Panc1 (cell line): Measurements from ENCODE around the gene DLGAP1. TPM values are rescaled to one million over a fixed set of nuclear protein-coding genes. Genes with fewer than 3 reads are reported as not detected.

Experiments used
- ATAC-seq: fragments of 200-7000 bp; cut with Tn5 transposase; 2 replicates; pipeline ENCODE4 v1.9.1; 2020; ENCODE audit warnings: mild to moderate bottlenecking, moderate library complexity
- BruUV-seq: library from RNA; stranded (reverse); fragments of 400-500 nt; replicated peaks from 2 replicates; lab custom pipeline; 2021; lab: Mats Ljungman, UMichigan
- CTCF ChIA-PET: fragments of 300-600 bp; sonication (Branson Sonifier 250); formaldehyde crosslinking; loops from one replicate; lab custom pipeline; 2022; ENCODE audit warnings: antibody characterized with exemption; lab: Charles Lee
- POLR2A ChIA-PET: fragments of 300-600 bp; sonication (Branson Sonifier 250); formaldehyde crosslinking; loops from one replicate; lab custom pipeline; 2022; ENCODE audit warnings: antibody characterized with exemption; lab: Charles Lee
- DNase-seq: peaks from one replicate; pipeline ENCODE4 v3.0.0-alpha.2; 2010; ENCODE audit warnings: low read depth, low spot score
- H3K27ac ChIP-seq: 2 replicates; pipeline ENCODE4 v1.5.1; 2011; ENCODE audit warnings: mild to moderate bottlenecking, low read length, inconsistent platforms
- H3K27me3 ChIP-seq: fragments of 200-500 bp; sonication (Bioruptor generic); 2 replicates; pipeline ENCODE4 v1.6.0; 2014; ENCODE audit warnings: low read length, inconsistent platforms; ENCODE audit not compliant: control insufficient read depth, insufficient read depth
- H3K36me3 ChIP-seq: fragments of 200-500 bp; sonication (Bioruptor generic); 2 replicates; pipeline ENCODE4 v1.5.1; 2014; ENCODE audit warnings: inconsistent platforms, mild to moderate bottlenecking, low read length, moderate library complexity; ENCODE audit not compliant: control insufficient read depth, insufficient read depth
- H3K4me1 ChIP-seq: 2 replicates; pipeline ENCODE4 v1.5.1; 2011; ENCODE audit warnings: inconsistent platforms, mild to moderate bottlenecking, low read length, moderate library complexity; ENCODE audit not compliant: control insufficient read depth, insufficient read depth
- H3K4me3 ChIP-seq, 2 experiments: 2 replicates each; pipeline ENCODE4 v1.5.1; 2011 to 2012; ENCODE audit warnings: low read depth in 2 of 2, low read length in 2 of 2, mild to moderate bottlenecking in 2 of 2, inconsistent platforms in 1 of 2, moderate library complexity in 1 of 2
- H3K9me3 ChIP-seq: fragments of 200-500 bp; sonication (Bioruptor generic); 2 replicates; pipeline ENCODE4 v1.5.1; 2014; ENCODE audit warnings: low read depth, mild to moderate bottlenecking, inconsistent platforms, low read length, moderate library complexity; ENCODE audit not compliant: control insufficient read depth, insufficient read depth
- POLR2AphosphoS5 ChIP-seq: IDR thresholded peaks from 2 replicates; pipeline ENCODE4 v1.6.1; 2012; ENCODE audit warnings: mild to moderate bottlenecking, low read depth, low read length, moderate library complexity
- SIN3A ChIP-seq: IDR thresholded peaks from 2 replicates; pipeline ENCODE4 v1.6.1; 2012; ENCODE audit warnings: low read depth, mild to moderate bottlenecking, low read length, moderate library complexity, borderline replicate concordance; ENCODE audit not compliant: insufficient read depth
- TCF7L2 ChIP-seq: IDR thresholded peaks from 2 replicates; pipeline ENCODE4 v1.6.1; 2011; ENCODE audit warnings: mild to moderate bottlenecking, low read depth, low read length, inconsistent platforms
- in situ Hi-C: cut with HindIII; loops from 2 replicates; pipeline ENCODE4 v1.10.0; 2016; ENCODE audit warnings: low sequenced_read_pairs, low pct_unique_long_range_greater_than_20kb
- intact Hi-C: fragments of 100-400 bp; cut with micrococcal nuclease; formaldehyde crosslinking; loops from one replicate; pipeline ENCODE4 v1.10.0; 2022; ENCODE audit not compliant: unreplicated experiment
- total RNA-seq: library from RNA; stranded (reverse); gene quantifications from one replicate; pipeline ENCODE4 v1.2.1, GENCODE V29; 2021; ENCODE audit not compliant: unreplicated experiment
- TF ChIP-seq, protein P1 (sequence below): fragments of 450-650 bp; IDR thresholded peaks from 2 replicates; pipeline ENCODE4 v1.5.1; 2017; ENCODE audit warnings: mild to moderate bottlenecking
- TF ChIP-seq, protein P2 (sequence below), 2 experiments: IDR thresholded peaks; 2 replicates each; pipeline ENCODE4 v1.6.1; 2011 to 2012; ENCODE audit warnings: low read depth in 2 of 2, control low read depth in 1 of 2, low read length in 1 of 2, mild to moderate bottlenecking in 1 of 2, moderate library complexity in 1 of 2; ENCODE audit not compliant: insufficient read depth in 1 of 2

Gene DLGAP1
- total RNA-seq, 1 experiment from 2014 or later, result 1.8 TPM

DNA sequence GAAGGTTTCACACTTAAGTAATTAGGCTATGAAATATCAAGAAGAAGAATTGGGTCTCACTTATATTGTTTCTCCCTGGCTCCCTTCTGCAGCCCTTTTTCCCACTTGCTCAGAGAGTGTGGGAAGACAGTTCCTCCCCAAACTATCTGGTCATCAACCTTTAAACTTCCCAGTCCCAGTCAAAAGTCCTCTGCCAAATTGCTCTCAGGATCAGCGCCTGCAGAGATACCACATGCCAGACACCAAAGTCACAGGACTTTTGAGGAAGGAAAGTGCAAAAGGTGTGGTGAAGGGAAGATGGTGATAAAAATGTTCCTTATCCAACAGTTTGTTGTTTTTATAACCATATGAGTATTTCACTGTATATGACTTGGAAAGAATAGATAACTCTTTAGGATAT, 51.3 kb downstream of the DLGAP1 start:
- BruUV-seq, result no TSS peak
- CTCF ChIA-PET, result no interaction called here
- POLR2A ChIA-PET, result no interaction called here
- no peaks in the 10 kb centered on the region for H3K9me3 ChIP-seq
- H3K4me1 ChIP-seq, result no peaks in the 10 kb centered on the region; the same call in 1 of the 2 replicates
- in situ Hi-C loops, result no loop called here
- no peak for TF ChIP-seq POLR2AphosphoS5
- TF ChIP-seq, protein P1, sequence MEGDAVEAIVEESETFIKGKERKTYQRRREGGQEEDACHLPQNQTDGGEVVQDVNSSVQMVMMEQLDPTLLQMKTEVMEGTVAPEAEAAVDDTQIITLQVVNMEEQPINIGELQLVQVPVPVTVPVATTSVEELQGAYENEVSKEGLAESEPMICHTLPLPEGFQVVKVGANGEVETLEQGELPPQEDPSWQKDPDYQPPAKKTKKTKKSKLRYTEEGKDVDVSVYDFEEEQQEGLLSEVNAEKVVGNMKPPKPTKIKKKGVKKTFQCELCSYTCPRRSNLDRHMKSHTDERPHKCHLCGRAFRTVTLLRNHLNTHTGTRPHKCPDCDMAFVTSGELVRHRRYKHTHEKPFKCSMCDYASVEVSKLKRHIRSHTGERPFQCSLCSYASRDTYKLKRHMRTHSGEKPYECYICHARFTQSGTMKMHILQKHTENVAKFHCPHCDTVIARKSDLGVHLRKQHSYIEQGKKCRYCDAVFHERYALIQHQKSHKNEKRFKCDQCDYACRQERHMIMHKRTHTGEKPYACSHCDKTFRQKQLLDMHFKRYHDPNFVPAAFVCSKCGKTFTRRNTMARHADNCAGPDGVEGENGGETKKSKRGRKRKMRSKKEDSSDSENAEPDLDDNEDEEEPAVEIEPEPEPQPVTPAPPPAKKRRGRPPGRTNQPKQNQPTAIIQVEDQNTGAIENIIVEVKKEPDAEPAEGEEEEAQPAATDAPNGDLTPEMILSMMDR, result no peak
- TF ChIP-seq, protein P2, sequence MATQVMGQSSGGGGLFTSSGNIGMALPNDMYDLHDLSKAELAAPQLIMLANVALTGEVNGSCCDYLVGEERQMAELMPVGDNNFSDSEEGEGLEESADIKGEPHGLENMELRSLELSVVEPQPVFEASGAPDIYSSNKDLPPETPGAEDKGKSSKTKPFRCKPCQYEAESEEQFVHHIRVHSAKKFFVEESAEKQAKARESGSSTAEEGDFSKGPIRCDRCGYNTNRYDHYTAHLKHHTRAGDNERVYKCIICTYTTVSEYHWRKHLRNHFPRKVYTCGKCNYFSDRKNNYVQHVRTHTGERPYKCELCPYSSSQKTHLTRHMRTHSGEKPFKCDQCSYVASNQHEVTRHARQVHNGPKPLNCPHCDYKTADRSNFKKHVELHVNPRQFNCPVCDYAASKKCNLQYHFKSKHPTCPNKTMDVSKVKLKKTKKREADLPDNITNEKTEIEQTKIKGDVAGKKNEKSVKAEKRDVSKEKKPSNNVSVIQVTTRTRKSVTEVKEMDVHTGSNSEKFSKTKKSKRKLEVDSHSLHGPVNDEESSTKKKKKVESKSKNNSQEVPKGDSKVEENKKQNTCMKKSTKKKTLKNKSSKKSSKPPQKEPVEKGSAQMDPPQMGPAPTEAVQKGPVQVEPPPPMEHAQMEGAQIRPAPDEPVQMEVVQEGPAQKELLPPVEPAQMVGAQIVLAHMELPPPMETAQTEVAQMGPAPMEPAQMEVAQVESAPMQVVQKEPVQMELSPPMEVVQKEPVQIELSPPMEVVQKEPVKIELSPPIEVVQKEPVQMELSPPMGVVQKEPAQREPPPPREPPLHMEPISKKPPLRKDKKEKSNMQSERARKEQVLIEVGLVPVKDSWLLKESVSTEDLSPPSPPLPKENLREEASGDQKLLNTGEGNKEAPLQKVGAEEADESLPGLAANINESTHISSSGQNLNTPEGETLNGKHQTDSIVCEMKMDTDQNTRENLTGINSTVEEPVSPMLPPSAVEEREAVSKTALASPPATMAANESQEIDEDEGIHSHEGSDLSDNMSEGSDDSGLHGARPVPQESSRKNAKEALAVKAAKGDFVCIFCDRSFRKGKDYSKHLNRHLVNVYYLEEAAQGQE (IDR thresholded peaks at IDR 0.05; ENCODE audit: insufficient read depth in 1 of 2, low read depth in 2 of 2, low read length in 1 of 2), result no peak
- no peak for TF ChIP-seq TCF7L2
- no peak for TF ChIP-seq SIN3A
- ATAC-seq (no peak), DNase-seq (no peak)
- H3K36me3 ChIP-seq, result no peaks in the 10 kb centered on the region
- no peaks in the 10 kb centered on the region for H3K27me3 ChIP-seq
- no peak overlapping the region for H3K4me3 ChIP-seq
- H3K27ac ChIP-seq, result no peak overlapping the region
- intact Hi-C loops, result no loop called here

DNA sequence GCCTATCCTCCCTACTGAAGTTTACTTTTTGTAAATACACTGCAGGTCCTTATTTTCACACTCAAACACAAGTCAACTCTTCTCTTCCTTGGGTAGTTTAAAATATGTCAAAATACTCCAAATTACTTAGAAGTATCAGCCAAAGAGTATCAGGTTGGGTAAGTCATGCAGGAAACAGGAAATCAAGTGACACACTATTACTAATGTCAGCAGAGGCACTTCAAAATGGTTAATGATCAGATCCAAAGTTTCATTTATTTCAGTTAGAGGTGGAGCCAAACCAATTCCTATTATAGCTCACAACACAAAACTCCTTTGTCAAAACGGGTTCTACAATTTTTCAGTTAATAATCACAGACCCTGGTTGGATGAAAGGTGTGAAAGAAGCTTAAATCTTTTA, 54.2 kb downstream of the DLGAP1 start:
- DNase-seq (no peak), ATAC-seq (no peak)
- Histone ChIP-seq H3K36me3 (no peaks in the 10 kb centered on the region), H3K9me3 (no peaks in the 10 kb centered on the region), H3K4me1 (no peaks in the 10 kb centered on the region; the same call in 1 of the 2 replicates), H3K27me3 (no peaks in the 10 kb centered on the region), H3K27ac (no peak overlapping the region), H3K4me3 (no peak overlapping the region)
- TF ChIP-seq SIN3A (no peak), POLR2AphosphoS5 (no peak), TCF7L2 (no peak)
- TF ChIP-seq, protein P1, result no peak
- TF ChIP-seq, protein P2 (IDR thresholded peaks at IDR 0.05; ENCODE audit: insufficient read depth in 1 of 2, low read depth in 2 of 2, low read length in 1 of 2), result no peak
- in situ Hi-C loops (no loop called here), intact Hi-C loops (no loop called here)
- no TSS peak for BruUV-seq
- CTCF ChIA-PET, result no interaction called here
- POLR2A ChIA-PET, result no interaction called here
